IMR-90 (cell line): ENCODE results near the gene PON1.

Experiments
- CHD1 ChIP-seq: IDR thresholded peaks from 2 replicates; pipeline ENCODE4 v1.6.1; 2012; ENCODE audit warnings: low read depth, low read length, improper control_type of control experiment
- MAFK ChIP-seq: IDR thresholded peaks from 2 replicates; pipeline ENCODE4 v1.6.1; 2012; ENCODE audit warnings: low read depth, low read length, improper control_type of control experiment
- RCOR1 ChIP-seq: IDR thresholded peaks from 2 replicates; pipeline ENCODE4 v1.6.1; 2012; ENCODE audit warnings: mild to moderate bottlenecking, low read length, improper control_type of control experiment; ENCODE audit not compliant: insufficient replicate concordance
- SMC3 ChIP-seq: fragments of 150-350 bp; IDR thresholded peaks from 2 replicates; pipeline ENCODE4 v1.6.1; 2016; ENCODE audit warnings: low read depth, mild to moderate bottlenecking, antibody characterized with exemption, low read length, moderate library complexity
- TF ChIP-seq, protein P1 (sequence below): conservative IDR thresholded peaks from 2 replicates; pipeline ENCODE4 v1.5.1; 2012; ENCODE audit warnings: mild to moderate bottlenecking, low read depth, low read length, improper control_type of control experiment
- TF ChIP-seq, protein P2 (sequence below): fragments of 150-350 bp; IDR thresholded peaks from 2 replicates; pipeline ENCODE4 v1.6.1; 2017; ENCODE audit warnings: mild to moderate bottlenecking, antibody characterized with exemption, low read length, low read depth

DNA sequence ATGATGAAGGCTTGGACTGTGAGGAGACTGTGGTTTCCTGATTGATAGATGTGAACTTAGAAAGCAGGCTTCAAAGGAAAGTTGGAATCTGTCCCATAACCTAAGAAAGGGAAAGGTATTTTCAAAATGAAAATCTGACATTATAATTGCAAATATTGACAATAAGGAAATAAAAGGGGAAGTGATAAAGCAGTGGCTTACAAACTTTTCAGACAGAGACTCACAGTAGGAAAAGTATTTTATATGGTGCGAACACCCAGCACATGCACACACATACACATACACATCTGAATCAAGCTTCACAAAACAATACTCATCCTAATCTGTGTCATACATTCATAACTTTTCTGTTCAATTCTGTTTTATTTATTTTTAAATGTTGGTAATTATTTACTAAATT lies 4.8 kb downstream of the PON1 start:
- TF ChIP-seq, protein P1, sequence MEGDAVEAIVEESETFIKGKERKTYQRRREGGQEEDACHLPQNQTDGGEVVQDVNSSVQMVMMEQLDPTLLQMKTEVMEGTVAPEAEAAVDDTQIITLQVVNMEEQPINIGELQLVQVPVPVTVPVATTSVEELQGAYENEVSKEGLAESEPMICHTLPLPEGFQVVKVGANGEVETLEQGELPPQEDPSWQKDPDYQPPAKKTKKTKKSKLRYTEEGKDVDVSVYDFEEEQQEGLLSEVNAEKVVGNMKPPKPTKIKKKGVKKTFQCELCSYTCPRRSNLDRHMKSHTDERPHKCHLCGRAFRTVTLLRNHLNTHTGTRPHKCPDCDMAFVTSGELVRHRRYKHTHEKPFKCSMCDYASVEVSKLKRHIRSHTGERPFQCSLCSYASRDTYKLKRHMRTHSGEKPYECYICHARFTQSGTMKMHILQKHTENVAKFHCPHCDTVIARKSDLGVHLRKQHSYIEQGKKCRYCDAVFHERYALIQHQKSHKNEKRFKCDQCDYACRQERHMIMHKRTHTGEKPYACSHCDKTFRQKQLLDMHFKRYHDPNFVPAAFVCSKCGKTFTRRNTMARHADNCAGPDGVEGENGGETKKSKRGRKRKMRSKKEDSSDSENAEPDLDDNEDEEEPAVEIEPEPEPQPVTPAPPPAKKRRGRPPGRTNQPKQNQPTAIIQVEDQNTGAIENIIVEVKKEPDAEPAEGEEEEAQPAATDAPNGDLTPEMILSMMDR = no peak
- TF ChIP-seq RCOR1 (no peak), SMC3 (no peak), MAFK (no peak), CHD1 (no peak)
- TF ChIP-seq, protein P2, sequence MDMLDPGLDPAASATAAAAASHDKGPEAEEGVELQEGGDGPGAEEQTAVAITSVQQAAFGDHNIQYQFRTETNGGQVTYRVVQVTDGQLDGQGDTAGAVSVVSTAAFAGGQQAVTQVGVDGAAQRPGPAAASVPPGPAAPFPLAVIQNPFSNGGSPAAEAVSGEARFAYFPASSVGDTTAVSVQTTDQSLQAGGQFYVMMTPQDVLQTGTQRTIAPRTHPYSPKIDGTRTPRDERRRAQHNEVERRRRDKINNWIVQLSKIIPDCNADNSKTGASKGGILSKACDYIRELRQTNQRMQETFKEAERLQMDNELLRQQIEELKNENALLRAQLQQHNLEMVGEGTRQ = no peak
